Measurements from ENCODE around the gene GCSAM.

DNA sequence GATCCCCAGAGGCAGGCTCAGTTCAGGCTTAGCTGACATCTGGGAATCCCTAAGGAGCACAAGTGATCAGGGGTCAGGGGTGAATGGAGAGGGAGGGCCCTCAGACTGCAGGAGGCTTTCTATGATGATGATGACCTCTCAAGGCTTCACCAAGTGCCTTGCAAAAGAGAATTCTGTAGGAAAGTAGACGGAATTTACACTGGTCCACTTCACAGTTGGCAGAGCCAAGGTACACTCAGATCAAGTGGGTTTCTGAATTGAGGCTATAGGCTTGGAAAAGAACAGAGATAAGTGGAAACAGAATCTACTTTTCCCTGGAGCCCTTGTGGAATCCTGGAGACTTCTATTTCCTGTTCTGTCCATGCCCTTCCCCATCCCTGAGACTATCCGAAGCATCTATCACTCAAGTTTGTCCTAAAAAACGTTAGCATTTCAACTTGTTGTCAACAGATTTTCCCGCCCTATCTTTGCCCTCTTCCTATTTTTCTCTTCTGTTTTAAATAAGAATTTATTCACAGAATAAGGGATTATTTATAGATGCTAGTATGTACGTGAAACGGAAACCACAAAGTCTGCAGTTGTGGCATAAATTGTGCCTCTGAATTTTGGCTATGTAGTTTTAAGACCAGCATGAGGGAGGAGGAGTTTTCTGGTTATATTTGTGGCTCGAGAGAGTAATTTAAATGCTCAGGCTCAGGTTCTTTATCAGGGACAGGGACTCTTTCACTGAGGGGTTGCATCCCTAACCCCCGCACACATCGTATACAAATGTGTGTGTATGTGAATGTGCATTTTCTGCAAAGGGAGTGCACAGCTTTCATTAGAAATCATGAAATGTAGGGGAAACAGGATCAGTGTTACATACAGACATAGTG is 12.8 kb downstream of the GCSAM start:
- no peak for TF ChIP-seq CTCF (conservative IDR thresholded peaks at IDR 0.05; ENCODE audit: low read depth in 2 of 2)
- no peak for TF ChIP-seq POLR2AphosphoS5 (IDR thresholded peaks at IDR 0.05; ENCODE audit: low read depth)
- TF ChIP-seq ETS1 (IDR thresholded peaks at IDR 0.05) = no peak
- TF ChIP-seq, protein P1, sequence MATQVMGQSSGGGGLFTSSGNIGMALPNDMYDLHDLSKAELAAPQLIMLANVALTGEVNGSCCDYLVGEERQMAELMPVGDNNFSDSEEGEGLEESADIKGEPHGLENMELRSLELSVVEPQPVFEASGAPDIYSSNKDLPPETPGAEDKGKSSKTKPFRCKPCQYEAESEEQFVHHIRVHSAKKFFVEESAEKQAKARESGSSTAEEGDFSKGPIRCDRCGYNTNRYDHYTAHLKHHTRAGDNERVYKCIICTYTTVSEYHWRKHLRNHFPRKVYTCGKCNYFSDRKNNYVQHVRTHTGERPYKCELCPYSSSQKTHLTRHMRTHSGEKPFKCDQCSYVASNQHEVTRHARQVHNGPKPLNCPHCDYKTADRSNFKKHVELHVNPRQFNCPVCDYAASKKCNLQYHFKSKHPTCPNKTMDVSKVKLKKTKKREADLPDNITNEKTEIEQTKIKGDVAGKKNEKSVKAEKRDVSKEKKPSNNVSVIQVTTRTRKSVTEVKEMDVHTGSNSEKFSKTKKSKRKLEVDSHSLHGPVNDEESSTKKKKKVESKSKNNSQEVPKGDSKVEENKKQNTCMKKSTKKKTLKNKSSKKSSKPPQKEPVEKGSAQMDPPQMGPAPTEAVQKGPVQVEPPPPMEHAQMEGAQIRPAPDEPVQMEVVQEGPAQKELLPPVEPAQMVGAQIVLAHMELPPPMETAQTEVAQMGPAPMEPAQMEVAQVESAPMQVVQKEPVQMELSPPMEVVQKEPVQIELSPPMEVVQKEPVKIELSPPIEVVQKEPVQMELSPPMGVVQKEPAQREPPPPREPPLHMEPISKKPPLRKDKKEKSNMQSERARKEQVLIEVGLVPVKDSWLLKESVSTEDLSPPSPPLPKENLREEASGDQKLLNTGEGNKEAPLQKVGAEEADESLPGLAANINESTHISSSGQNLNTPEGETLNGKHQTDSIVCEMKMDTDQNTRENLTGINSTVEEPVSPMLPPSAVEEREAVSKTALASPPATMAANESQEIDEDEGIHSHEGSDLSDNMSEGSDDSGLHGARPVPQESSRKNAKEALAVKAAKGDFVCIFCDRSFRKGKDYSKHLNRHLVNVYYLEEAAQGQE (IDR thresholded peaks at IDR 0.05; ENCODE audit: unreplicated experiment) = no peak
- no peak for TF ChIP-seq JUNB (IDR thresholded peaks at IDR 0.05; ENCODE audit: unreplicated experiment)

Measured in GM23338 (cell line).